ENCODE data around the gene NSMCE3.
"Not testable (repeated sequence)": the region's sequence is repeated elsewhere in the genome, so short reads cannot be mapped to it uniquely, and the experiment has no call there.

Gene NSMCE3

DNA sequence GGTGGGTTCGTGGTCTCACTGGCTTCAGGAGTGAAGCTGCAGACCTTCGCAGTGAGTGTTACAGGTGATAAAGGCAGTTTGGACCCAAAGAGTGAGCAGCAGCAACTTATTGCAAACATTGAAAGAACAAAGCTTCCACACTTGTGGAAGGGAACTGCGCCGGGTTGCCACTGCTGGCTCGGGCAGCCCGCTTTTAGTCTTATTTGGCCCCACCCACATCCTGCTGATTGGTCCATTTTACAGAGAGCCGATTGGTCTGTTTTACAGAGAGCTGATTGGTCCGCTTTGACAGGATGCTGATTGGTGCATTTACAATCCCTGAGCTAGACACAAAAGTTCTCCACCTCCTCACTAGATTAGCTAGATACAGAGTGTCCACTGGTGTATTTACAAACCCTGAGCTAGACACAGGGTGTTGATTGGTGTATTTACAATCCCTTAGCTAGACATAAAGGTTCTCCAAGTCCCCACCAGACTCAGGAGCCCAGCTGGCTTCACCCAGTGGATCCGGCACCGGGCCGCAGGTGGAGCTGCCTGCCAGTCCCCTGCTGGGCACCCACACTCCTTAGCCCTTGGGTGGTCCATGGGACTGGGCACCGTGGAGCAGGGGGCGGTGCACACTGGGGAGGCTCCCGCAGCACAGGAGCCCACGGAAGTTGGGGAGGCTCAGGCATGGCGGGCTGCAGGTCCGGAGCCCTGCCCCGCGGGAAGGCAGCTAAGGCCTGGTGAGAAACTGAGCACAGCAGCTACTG, 45.2 kb downstream of the NSMCE3 start:
- H3K4me1 ChIP-seq (ENCODE audit: control insufficient read depth, insufficient read depth, low read length); H3K36me3 ChIP-seq (ENCODE audit: control insufficient read depth, insufficient read depth, low read length); H3K27me3 ChIP-seq (ENCODE audit: control insufficient read depth, insufficient read depth, low read length, poor library complexity, severe bottlenecking); H3K27ac ChIP-seq (ENCODE audit: insufficient read depth, low read depth, low read length, poor library complexity, severe bottlenecking); H3K9me3 ChIP-seq (ENCODE audit: control insufficient read depth, low read length); H3K4me3 ChIP-seq (ENCODE audit: insufficient read depth, low read depth, low read length): not testable (repeated sequence)
- 91 to 92% methylated on average over 19 of the region's 19 CpGs for WGBS, 2 experiments

DNA sequence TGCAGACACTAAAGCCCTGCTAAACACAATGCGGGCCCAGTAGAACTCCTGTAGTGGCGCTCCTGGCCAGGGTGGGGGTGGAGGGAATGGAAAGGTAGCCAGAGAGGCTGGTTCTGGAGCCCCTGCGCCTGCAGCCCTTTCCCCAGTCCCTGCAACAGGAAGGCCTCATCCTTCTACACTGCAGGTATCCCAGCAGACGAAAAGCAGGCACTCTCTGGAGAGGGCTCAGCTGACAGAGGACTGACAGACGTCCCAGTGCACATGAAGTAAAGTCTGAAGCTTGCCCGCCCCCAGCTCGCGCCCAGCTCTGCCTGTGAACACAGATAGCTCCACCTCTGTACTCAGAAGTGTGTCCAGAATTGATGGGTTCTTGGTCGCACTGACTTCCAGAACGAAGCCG, 46.0 kb downstream of the NSMCE3 start:
- H3K9me3 ChIP-seq (ENCODE audit: control insufficient read depth, low read length), result no peaks in the 10 kb centered on the region
- H3K4me3 ChIP-seq (ENCODE audit: insufficient read depth, low read depth, low read length), result no peak overlapping the region
- peaks cover 8% of the 10 kb centered on the region for H3K4me1 ChIP-seq (ENCODE audit: control insufficient read depth, insufficient read depth, low read length)
- H3K27ac ChIP-seq (ENCODE audit: insufficient read depth, low read depth, low read length, poor library complexity, severe bottlenecking), result no peak overlapping the region
- no peaks in the 10 kb centered on the region for H3K27me3 ChIP-seq (ENCODE audit: control insufficient read depth, insufficient read depth, low read length, poor library complexity, severe bottlenecking)
- WGBS, 2 experiments, result 92% methylated on average over 11 of the region's 11 CpGs
- no peaks in the 10 kb centered on the region for H3K36me3 ChIP-seq (ENCODE audit: control insufficient read depth, insufficient read depth, low read length)

DNA sequence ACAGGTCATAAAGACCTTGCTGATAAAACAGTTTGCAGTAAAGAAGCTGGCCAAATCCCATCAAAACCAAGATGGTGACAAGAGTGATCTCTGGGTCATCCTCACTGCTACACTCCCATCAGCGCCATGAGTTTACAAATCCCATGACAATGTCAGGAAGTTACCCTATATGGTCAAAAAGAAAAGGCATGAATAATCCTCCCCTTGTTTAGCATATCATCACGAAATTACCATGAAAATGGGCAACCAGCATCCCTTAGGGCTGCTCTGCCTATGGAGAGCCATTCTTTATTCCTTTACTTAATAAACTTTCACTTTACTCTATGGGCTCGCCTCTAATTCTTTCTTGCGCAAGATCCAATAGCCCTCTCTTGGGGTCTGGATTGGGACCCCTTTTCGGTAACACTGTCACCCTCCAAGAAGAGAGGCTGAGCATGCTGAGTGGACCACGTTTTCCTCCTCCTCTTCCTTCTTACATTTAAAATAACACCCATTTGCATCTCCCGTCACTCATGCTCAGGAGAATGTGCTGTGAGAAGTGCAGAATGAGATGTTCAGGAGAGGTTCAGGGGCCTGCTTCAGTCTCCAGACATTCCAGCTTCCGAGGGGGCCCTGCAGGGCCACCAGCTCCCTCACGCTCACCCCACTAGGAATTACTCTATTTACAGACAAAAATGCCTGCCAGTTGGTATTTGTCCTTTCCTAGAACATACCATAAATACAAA, 47.3 kb downstream of the NSMCE3 start:
- no peak overlapping the region for H3K4me3 ChIP-seq (ENCODE audit: insufficient read depth, low read depth, low read length)
- H3K27me3 ChIP-seq (ENCODE audit: control insufficient read depth, insufficient read depth, low read length, poor library complexity, severe bottlenecking), result no peaks in the 10 kb centered on the region
- no peak overlapping the region for H3K27ac ChIP-seq (ENCODE audit: insufficient read depth, low read depth, low read length, poor library complexity, severe bottlenecking)
- no peaks in the 10 kb centered on the region for H3K36me3 ChIP-seq (ENCODE audit: control insufficient read depth, insufficient read depth, low read length)
- H3K9me3 ChIP-seq (ENCODE audit: control insufficient read depth, low read length), result no peaks in the 10 kb centered on the region
- 88 to 91% methylated on average over 9 of the region's 9 CpGs for WGBS, 2 experiments
- peaks cover 4% of the 10 kb centered on the region for H3K4me1 ChIP-seq (ENCODE audit: control insufficient read depth, insufficient read depth, low read length)

DNA sequence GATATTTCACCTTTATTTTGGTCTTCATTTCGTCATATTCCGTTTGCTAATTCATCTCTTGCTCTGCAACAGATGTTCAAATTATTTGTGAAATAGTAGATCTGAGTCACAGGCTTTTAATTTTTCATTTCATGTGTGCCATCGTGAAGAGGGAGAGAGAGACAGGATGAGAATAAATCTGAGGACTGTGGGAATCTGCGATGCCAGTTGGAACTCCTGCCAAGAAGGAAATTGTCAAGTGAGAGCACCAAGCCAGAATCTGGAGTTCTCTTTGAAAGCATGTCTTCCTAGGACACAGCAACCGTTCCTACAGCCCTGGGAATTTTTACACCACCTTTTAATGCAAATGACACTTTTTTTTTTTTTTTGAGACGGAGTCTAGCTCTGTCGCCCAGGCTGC, 48.8 kb downstream of the NSMCE3 start:
- 87 to 88% methylated on average over 7 of the region's 7 CpGs for WGBS, 2 experiments
- no peak overlapping the region for H3K4me3 ChIP-seq (ENCODE audit: insufficient read depth, low read depth, low read length)
- no peaks in the 10 kb centered on the region for H3K4me1 ChIP-seq (ENCODE audit: control insufficient read depth, insufficient read depth, low read length)
- no peaks in the 10 kb centered on the region for H3K27me3 ChIP-seq (ENCODE audit: control insufficient read depth, insufficient read depth, low read length, poor library complexity, severe bottlenecking)
- H3K27ac ChIP-seq (ENCODE audit: insufficient read depth, low read depth, low read length, poor library complexity, severe bottlenecking), result no peak overlapping the region
- H3K9me3 ChIP-seq (ENCODE audit: control insufficient read depth, low read length), result no peaks in the 10 kb centered on the region
- no peaks in the 10 kb centered on the region for H3K36me3 ChIP-seq (ENCODE audit: control insufficient read depth, insufficient read depth, low read length)

DNA sequence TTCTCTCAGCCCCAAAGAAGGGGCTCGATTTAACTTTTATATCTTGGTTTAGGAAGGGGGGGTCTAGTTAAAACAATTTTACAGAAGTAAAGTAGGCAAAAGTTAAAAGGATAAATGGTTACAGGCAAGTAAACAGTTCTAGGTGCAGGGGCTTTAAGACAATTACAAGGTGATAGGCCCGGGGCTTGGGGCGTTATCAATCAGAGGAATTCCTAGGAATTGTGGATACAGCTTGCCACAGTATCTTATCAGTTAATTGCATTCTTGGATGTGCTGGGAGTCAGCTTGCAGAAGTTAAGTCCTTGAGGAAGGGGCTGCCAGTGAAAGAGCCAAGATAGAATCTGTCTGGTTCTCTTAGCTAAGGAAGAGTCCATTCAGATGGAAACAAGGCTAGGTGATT, 52.7 kb downstream of the NSMCE3 start:
- WGBS, 2 experiments, result 88 to 93% methylated on average over 3 of the region's 3 CpGs
- Histone ChIP-seq H3K4me1 (ENCODE audit: control insufficient read depth, insufficient read depth, low read length) (no peaks in the 10 kb centered on the region), H3K27me3 (ENCODE audit: control insufficient read depth, insufficient read depth, low read length, poor library complexity, severe bottlenecking) (no peaks in the 10 kb centered on the region), H3K27ac (ENCODE audit: insufficient read depth, low read depth, low read length, poor library complexity, severe bottlenecking) (no peak overlapping the region), H3K36me3 (ENCODE audit: control insufficient read depth, insufficient read depth, low read length) (no peaks in the 10 kb centered on the region), H3K9me3 (ENCODE audit: control insufficient read depth, low read length) (no peaks in the 10 kb centered on the region), H3K4me3 (ENCODE audit: insufficient read depth, low read depth, low read length) (no peak overlapping the region)
